HCT116 (cell line): ENCODE data around the gene GPRC5B. TPM values are rescaled to one million over a fixed set of nuclear protein-coding genes. Genes with fewer than 3 reads are reported as not detected.

Source experiments
- ATAC-seq: fragments of 200-7000 bp; cut with Tn5 transposase; 2 replicates; pipeline ENCODE4 v1.9.1; 2020; ENCODE audit warnings: mild to moderate bottlenecking, moderate library complexity
- BruUV-seq: library from RNA; stranded (reverse); fragments of 400-500 nt; replicated peaks from 2 replicates; lab custom pipeline; 2021; lab: Mats Ljungman, UMichigan
- CTCF ChIA-PET: fragments of 300-600 bp; sonication (Branson Sonifier 250); formaldehyde crosslinking; loops from one replicate; lab custom pipeline; 2021; ENCODE audit warnings: antibody characterized with exemption; lab: Charles Lee
- POLR2A ChIA-PET: fragments of 300-600, 350-600 bp; sonication (Branson Sonifier 250); formaldehyde crosslinking; loops from one replicate; lab custom pipeline; 2021; ENCODE audit warnings: antibody characterized with exemption; lab: Charles Lee
- RAD21 ChIA-PET, 2 experiments: fragments of 300-600 bp; sonication (Branson Sonifier 250); formaldehyde crosslinking; loops; one replicate each; lab custom pipeline; 2023; ENCODE audit warnings: low total read pairs in 2 of 2; ENCODE audit not compliant: uncharacterized antibody in 2 of 2, unreplicated experiment in 2 of 2, low non-redundant PET in 1 of 2; lab: Charles Lee
- DNase-seq: peaks from one replicate; pipeline ENCODE4 v3.0.0-alpha.2; 2010; ENCODE audit warnings: low read depth, low spot score
- H2AFZ ChIP-seq: fragments of 200-600 bp; shearing (Covaris generic), sonication (generic); 2 replicates; pipeline ENCODE4 v1.6.1; 2017; ENCODE audit warnings: low read depth, mixed run types, mixed read lengths, antibody characterized with exemption, low read length; ENCODE audit not compliant: poor library complexity, severe bottlenecking
- H3K27ac ChIP-seq: 2 replicates; pipeline ENCODE4 v1.5.1; 2012; ENCODE audit warnings: low read depth, low read length
- H3K27me3 ChIP-seq: fragments of 200-600 bp; sonication (generic); 2 replicates; pipeline ENCODE4 v1.6.1; 2016; ENCODE audit warnings: mixed run types, low read length, mixed read lengths; ENCODE audit not compliant: insufficient read depth
- H3K36me3 ChIP-seq, 2 experiments: fragments of 200-500 bp in 1 of 2; fragments of 200-600 bp in 1 of 2; sonication (Bioruptor generic) in 1 of 2; sonication (generic) in 1 of 2; 2 replicates each; pipeline versions ENCODE4 v1.5.1 to v1.6.1; 2014 to 2016; ENCODE audit warnings: low read length in 2 of 2, inconsistent platforms in 1 of 2, mixed read lengths in 1 of 2, mixed run types in 1 of 2; ENCODE audit not compliant: insufficient read depth in 2 of 2, control insufficient read depth in 1 of 2
- H3K4me1 ChIP-seq, 2 experiments: fragments of 200-600 bp in 1 of 2; sonication (generic) in 1 of 2; 2 replicates each; pipeline versions ENCODE4 v1.5.1 to v1.6.1; 2012 to 2017; ENCODE audit warnings: low read length in 2 of 2, inconsistent platforms in 1 of 2, mild to moderate bottlenecking in 1 of 2, mixed read lengths in 1 of 2, mixed run types in 1 of 2, moderate library complexity in 1 of 2; ENCODE audit not compliant: insufficient read depth in 2 of 2, control insufficient read depth in 1 of 2
- H3K4me2 ChIP-seq: fragments of 200-600 bp; sonication (generic); 2 replicates; pipeline ENCODE4 v1.6.1; 2017; ENCODE audit warnings: mixed run types, low read length, mixed read lengths
- H3K4me3 ChIP-seq, 2 experiments: fragments of 200-600 bp in 1 of 2; sonication (generic) in 1 of 2; replicated peaks in 1 of 2; 2 replicates each; pipeline ENCODE4 v1.5.1; 2011 to 2016; ENCODE audit warnings: low read length in 2 of 2, control low read depth in 1 of 2, low read depth in 1 of 2, mild to moderate bottlenecking in 1 of 2, mixed read lengths in 1 of 2, mixed run types in 1 of 2
- H3K79me2 ChIP-seq: fragments of 200-600 bp; sonication (generic); 2 replicates; pipeline ENCODE4 v1.6.1; 2017; ENCODE audit warnings: mild to moderate bottlenecking, mixed run types, low read length, moderate library complexity, mixed read lengths; ENCODE audit not compliant: insufficient read depth
- H3K9ac ChIP-seq: fragments of 200-600 bp; sonication (generic); 2 replicates; pipeline ENCODE4 v1.6.1; 2016; ENCODE audit warnings: low read length, mixed read lengths
- H3K9me2 ChIP-seq: fragments of 200-600 bp; sonication (generic), shearing (Covaris generic); 2 replicates; pipeline ENCODE4 v1.6.1; 2017; ENCODE audit warnings: mixed run types, mild to moderate bottlenecking, moderate library complexity; ENCODE audit not compliant: insufficient read depth
- H3K9me3 ChIP-seq, 2 experiments: fragments of 200-500 bp in 1 of 2; fragments of 200-600 bp in 1 of 2; sonication (Bioruptor generic) in 1 of 2; sonication (generic) in 1 of 2; 2 replicates each; pipeline ENCODE4 v1.6.1; 2014 to 2017; ENCODE audit warnings: low read length in 2 of 2, mixed read lengths in 2 of 2, inconsistent platforms in 1 of 2, low read depth in 1 of 2, mild to moderate bottlenecking in 1 of 2, mixed run types in 1 of 2, moderate library complexity in 1 of 2; ENCODE audit not compliant: control insufficient read depth in 1 of 2, insufficient read depth in 1 of 2
- H4K20me1 ChIP-seq: fragments of 200-600 bp; sonication (generic), shearing (Covaris generic); 2 replicates; pipeline ENCODE4 v1.6.1; 2017; ENCODE audit warnings: mixed run types, mild to moderate bottlenecking, moderate library complexity; ENCODE audit not compliant: insufficient read depth
- ATF3 ChIP-seq: IDR thresholded peaks from 2 replicates; pipeline ENCODE4 v1.6.1; 2012
- CTCF ChIP-seq, 3 experiments: fragments of 200-600 bp in 1 of 3; sonication (generic) in 1 of 3; IDR thresholded peaks in 2 of 3; conservative IDR thresholded peaks in 1 of 3; 2 replicates each; pipeline ENCODE4 v1.5.1; 2012 to 2017; ENCODE audit warnings: low read depth in 2 of 3, low read length in 2 of 3, antibody characterized with exemption in 1 of 3, borderline replicate concordance in 1 of 3, control low read depth in 1 of 3, mild to moderate bottlenecking in 1 of 3, mixed read lengths in 1 of 3, mixed run types in 1 of 3, moderate library complexity in 1 of 3; ENCODE audit not compliant: insufficient read depth in 1 of 3
- EGR1 ChIP-seq: IDR thresholded peaks from 2 replicates; pipeline ENCODE4 v1.6.1; 2012; ENCODE audit warnings: low read depth
- EZH2phosphoT487 ChIP-seq: fragments of 200-600 bp; IDR thresholded peaks from 2 replicates; pipeline ENCODE4 v1.6.1; 2018; ENCODE audit warnings: antibody characterized with exemption, borderline replicate concordance
- POLR2A ChIP-seq: IDR thresholded peaks from 2 replicates; pipeline ENCODE4 v1.7.0; 2011; ENCODE audit warnings: borderline replicate concordance; ENCODE audit not compliant: insufficient read depth, insufficient read length; ENCODE audit errors: extremely low read depth
- RAD21 ChIP-seq: IDR thresholded peaks from 2 replicates; pipeline ENCODE4 v1.6.1; 2012; ENCODE audit warnings: low read depth, mild to moderate bottlenecking
- REST ChIP-seq: IDR thresholded peaks from 2 replicates; pipeline ENCODE4 v1.6.1; 2012; ENCODE audit warnings: low read depth
- SIN3A ChIP-seq: IDR thresholded peaks from 2 replicates; pipeline ENCODE4 v1.6.1; 2012; ENCODE audit warnings: low read depth
- ZFX ChIP-seq: fragments of 450-650 bp; IDR thresholded peaks from 2 replicates; pipeline ENCODE4 v1.6.1; 2017
- intact Hi-C: fragments of 100-400 bp; cut with micrococcal nuclease; formaldehyde crosslinking; loops from 2 replicates; pipeline ENCODE4 v1.10.0; 2022
- total RNA-seq: library from RNA; stranded (reverse); gene quantifications from one replicate; pipeline ENCODE4 v1.2.1, GENCODE V29; 2021; ENCODE audit not compliant: unreplicated experiment

GPRC5B gene
- total RNA-seq, 1 experiment from 2014 or later, result 7.2 TPM

- POLR2A ChIA-PET, result no interaction called here
- CTCF ChIA-PET, result interaction anchor here (1.9 kb wide), 1 partner anchor 309 kb away, joined by 7 read pairs; no protein-coding TSS in a partner anchor
- H3K4me2 ChIP-seq, result no peak overlapping the region
- no peak overlapping the region for H3K9ac ChIP-seq
- no peaks in the 10 kb centered on the region for H3K9me2 ChIP-seq
- no peaks in the 10 kb centered on the region for H3K27me3 ChIP-seq
- no peaks in the 10 kb centered on the region for H4K20me1 ChIP-seq
- H2AFZ ChIP-seq, result no peak overlapping the region
- intact Hi-C loops, result no loop called here
- ATAC-seq (no peak), DNase-seq (no peak)
- H3K4me3 ChIP-seq, result no peak overlapping the region
- no peaks in the 10 kb centered on the region for H3K4me1 ChIP-seq
- no peak overlapping the region for H3K27ac ChIP-seq
- BruUV-seq, result no TSS peak
- TF ChIP-seq REST (no peak), RAD21 (no peak), POLR2A (no peak), SIN3A (no peak), EGR1 (no peak), CTCF (IDR thresholded peaks at IDR 0.05 in 2 of 3, conservative IDR thresholded peaks at IDR 0.05 in 1 of 3; ENCODE audit: borderline replicate concordance in 1 of 3, insufficient read depth in 1 of 3, low read depth in 2 of 3, low read length in 2 of 3) (no peak), ATF3 (no peak), ZFX (no peak), EZH2phosphoT487 (no peak)
- H3K9me3 ChIP-seq, result no peaks in the 10 kb centered on the region
- H3K79me2 ChIP-seq, result no peaks in the 10 kb centered on the region
- RAD21 ChIA-PET, result no interaction called here
- no peaks in the 10 kb centered on the region for H3K36me3 ChIP-seq
Measured at GRCh38 chr16:19892902-19893301, 8.3 kb upstream of the GPRC5B start.
